Adrenal gland (tissue), 12 donors: ENCODE data around the gene RETREG2. TPM values are rescaled to one million over a fixed set of nuclear protein-coding genes. Genes with fewer than 3 reads are reported as not detected.
A peak's percentile ranks its signal among the peaks of the same experiment; 100 is the strongest.

Experiments
- DNase-seq, 7 donors: peaks; one replicate each; pipeline ENCODE4 v3.0.0-alpha.2; 2019 to 2020
- H3K27ac ChIP-seq, 5 donors: fragments of 200-600 bp; sonication (generic) in 4 of 5; 1 replicate in 3 of 5; 2 replicates in 2 of 5; pipeline versions ENCODE4 v1.5.1 to v1.8.0; 2016 to 2020; ENCODE audit warnings: mild to moderate bottlenecking in 1 of 5
- H3K27me3 ChIP-seq: fragments of 200-600 bp; 2 replicates; pipeline ENCODE4 v1.8.0; 2021
- H3K36me3 ChIP-seq, 2 donors: fragments of 200-600 bp; replicated peaks in 1 of 2; 1 replicate in 1 of 2; 2 replicates in 1 of 2; pipeline versions ENCODE4 v1.5.1 to v1.8.0; 2018 to 2022
- H3K4me1 ChIP-seq, 2 donors: fragments of 200-600 bp; replicated peaks in 1 of 2; 1 replicate in 1 of 2; 2 replicates in 1 of 2; pipeline versions ENCODE4 v1.5.1 to v1.8.0; 2018 to 2021
- H3K4me3 ChIP-seq, 4 donors: fragments of 200-600 bp; sonication (generic) in 3 of 4; one replicate each; pipeline ENCODE4 v1.5.1; 2016 to 2018
- H3K9me3 ChIP-seq, 3 donors: fragments of 200-600 bp; sonication (generic) in 1 of 3; replicated peaks in 1 of 3; 1 replicate in 2 of 3; 2 replicates in 1 of 3; pipeline versions ENCODE4 v1.5.1 to v1.8.0; 2016 to 2021
- POLR2A ChIP-seq, 2 donors: fragments of 450-650 bp; IDR thresholded peaks; one replicate each; pipeline ENCODE4 v1.6.1; 2017; ENCODE audit warnings: antibody characterized with exemption in 2 of 2, mild to moderate bottlenecking in 2 of 2, moderate library complexity in 1 of 2
- WGBS, 4 donors: extraction: QIAGEN DNeasy Blood & Tissue Kit in 2 of 4; methylation state at CpG; one replicate each; pipeline versions ENCODE4 v1.1.5 to v1.1.7; 2013 to 2017; 5-methylcytosine and 5-hydroxymethylcytosine counted together
- intact Hi-C, 2 donors: fragments of 100-400 bp; cut with DNase I; formaldehyde crosslinking; loops; one replicate each; pipeline versions ENCODE4 v1.14.1 to v1.15.0; 2022 to 2023
- polyA plus RNA-seq, 3 donors: library from polyadenylated mRNA; stranded (reverse); fragments of 200-250 nt in 2 of 3; fragments of 350-450 nt in 1 of 3; fragmentation: Illumina TruSeq in 1 of 3; extraction: RNeasy Lipid Tissue Mini Kit (QIAGEN cat#74804) in 1 of 3; gene quantifications; one replicate each; pipeline ENCODE4 v1.2.3, GENCODE V29; 2013 to 2014
- total RNA-seq, 9 donors: library from RNA; depleted of rRNA in 4 of 9; stranded (reverse); fragments of >200 nt in 4 of 9; fragments of 120-200 nt in 1 of 9; fragmentation: NEBNext Ultra II Directional in 1 of 9; extraction: Animal tissue kit (Norgen Biotek cat#: 25700) in 1 of 9; gene quantifications; one replicate each; pipeline versions ENCODE4 v1.1.0 to v1.2.4, GENCODE V29; 2013 to 2023
- TF ChIP-seq, protein P1 (sequence below), 6 experiments: fragments of 450-650 bp in 4 of 6; fragments of 200-600 bp in 2 of 6; sonication (generic) in 1 of 6; IDR thresholded peaks; 1 replicate in 5 of 6; 2 replicates in 1 of 6; pipeline versions ENCODE4 v1.5.1 to v1.8.0; 2016 to 2021; ENCODE audit warnings: antibody characterized with exemption in 6 of 6, mild to moderate bottlenecking in 2 of 6, moderate library complexity in 1 of 6
- donor health status: healthy with polysubstance abuse.
- donor health status: Bipolar disorder and iron deficiency.
- donor health status: DM: yes; HTN: yes; CAD: no.
- donor health status: DM: no; HTN: no; CAD: no.
- donor health status: DM: no; HTN: no; CAD: no.
- donor health status: DM: yes; HTN: yes; CAD: no.

RETREG2 gene
- total and polyA plus RNA-seq, 12 donors: 30.1 to 159 (median 83.8) TPM

DNA sequence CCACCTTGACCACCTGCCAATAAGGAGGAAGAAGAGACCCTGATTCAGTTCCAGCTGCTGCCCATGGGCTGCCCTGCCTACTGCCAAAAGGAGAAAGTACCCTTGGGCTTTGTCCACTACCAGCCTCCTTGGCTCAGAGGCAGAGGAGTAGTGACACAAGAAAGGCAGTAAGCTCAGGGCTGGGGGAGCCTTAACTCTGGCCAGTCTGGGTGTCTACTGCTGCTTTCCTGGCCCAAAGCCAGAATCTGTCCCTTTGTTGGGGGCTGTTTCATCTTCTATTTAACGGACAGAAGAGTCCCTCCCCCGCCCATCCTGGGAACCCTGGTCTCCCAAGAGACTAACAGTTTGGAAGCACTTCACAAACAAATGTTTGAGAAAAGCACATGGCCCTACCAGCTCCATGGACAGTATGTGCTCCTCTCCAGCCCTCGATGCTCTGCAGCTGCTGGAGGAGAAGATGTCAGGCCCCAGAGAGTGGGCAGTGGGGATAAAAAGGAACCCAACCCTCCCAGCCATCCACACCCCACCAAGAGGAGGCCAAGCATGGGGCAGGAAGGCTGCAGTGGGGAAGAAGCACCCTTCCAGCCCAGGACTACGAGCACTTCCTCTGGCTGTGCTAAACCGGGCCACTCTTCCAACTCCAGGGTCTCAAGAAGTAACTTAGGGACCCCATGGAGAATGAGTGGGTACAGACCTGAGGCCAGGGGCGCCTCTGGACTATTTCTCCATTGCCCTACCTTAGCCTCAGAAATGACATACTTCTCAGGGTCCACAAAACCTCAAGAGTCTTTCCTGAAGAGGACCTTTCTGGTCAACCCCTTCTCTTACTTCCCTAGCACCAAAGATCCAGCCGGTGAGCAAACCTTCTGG lies 50.2 kb downstream of the RETREG2 start:
- no peak for DNase-seq
- Histone ChIP-seq H3K27me3 (no peaks in the 10 kb centered on the region), H3K4me1 (peaks cover 23 to 43% of the 10 kb centered on the region in 2 donors), H3K36me3 (peaks cover 0 to 47% of the 10 kb centered on the region in 2 donors), H3K27ac (peak overlapping the region; percentile 83 to 95 (median 95)), H3K4me3 (peak overlapping the region in 3 of 4 donors; percentile 41 to 76 (median 61)), H3K9me3 (no peaks in the 10 kb centered on the region)
- TF ChIP-seq, protein P1, sequence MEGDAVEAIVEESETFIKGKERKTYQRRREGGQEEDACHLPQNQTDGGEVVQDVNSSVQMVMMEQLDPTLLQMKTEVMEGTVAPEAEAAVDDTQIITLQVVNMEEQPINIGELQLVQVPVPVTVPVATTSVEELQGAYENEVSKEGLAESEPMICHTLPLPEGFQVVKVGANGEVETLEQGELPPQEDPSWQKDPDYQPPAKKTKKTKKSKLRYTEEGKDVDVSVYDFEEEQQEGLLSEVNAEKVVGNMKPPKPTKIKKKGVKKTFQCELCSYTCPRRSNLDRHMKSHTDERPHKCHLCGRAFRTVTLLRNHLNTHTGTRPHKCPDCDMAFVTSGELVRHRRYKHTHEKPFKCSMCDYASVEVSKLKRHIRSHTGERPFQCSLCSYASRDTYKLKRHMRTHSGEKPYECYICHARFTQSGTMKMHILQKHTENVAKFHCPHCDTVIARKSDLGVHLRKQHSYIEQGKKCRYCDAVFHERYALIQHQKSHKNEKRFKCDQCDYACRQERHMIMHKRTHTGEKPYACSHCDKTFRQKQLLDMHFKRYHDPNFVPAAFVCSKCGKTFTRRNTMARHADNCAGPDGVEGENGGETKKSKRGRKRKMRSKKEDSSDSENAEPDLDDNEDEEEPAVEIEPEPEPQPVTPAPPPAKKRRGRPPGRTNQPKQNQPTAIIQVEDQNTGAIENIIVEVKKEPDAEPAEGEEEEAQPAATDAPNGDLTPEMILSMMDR (IDR thresholded peaks at IDR 0.05): no peak
- TF ChIP-seq POLR2A (IDR thresholded peaks at IDR 0.05): no peak
- intact Hi-C loops: no loop called here
- WGBS, 4 donors: 42 to 60% (median 48%) methylated on average over 6 to 7 of the region's 7 CpGs

- TF ChIP-seq, protein P1 (IDR thresholded peaks at IDR 0.05): no peak
- TF ChIP-seq POLR2A (IDR thresholded peaks at IDR 0.05): no peak
- H3K27me3 ChIP-seq: no peaks in the 10 kb centered on the region
- H3K36me3 ChIP-seq: peaks cover 0 to 47% of the 10 kb centered on the region in 2 donors
- no peak for DNase-seq
- peak overlapping the region; percentile 9 to 76 (median 51) for H3K4me3 ChIP-seq
- intact Hi-C loops: no loop called here
- peak overlapping the region; percentile 83 to 95 (median 95) for H3K27ac ChIP-seq
- WGBS, 4 donors: 0 to 17% (median 1%) methylated on average over 1 to 19 of the region's 19 CpGs
- peaks cover 23 to 43% of the 10 kb centered on the region in 2 donors for H3K4me1 ChIP-seq
- H3K9me3 ChIP-seq: no peaks in the 10 kb centered on the region
Measured at GRCh38 chr2:219228911-219229304, 50.8 kb downstream of the RETREG2 start.

- TF ChIP-seq POLR2A (IDR thresholded peaks at IDR 0.05): peak; percentile 50 to 96
- TF ChIP-seq, protein P1 (IDR thresholded peaks at IDR 0.05): peak in 1 of 6 experiments; percentile 11
- Histone ChIP-seq H3K27me3 (no peaks in the 10 kb centered on the region), H3K36me3 (peaks cover 0 to 47% of the 10 kb centered on the region in 2 donors), H3K4me1 (peaks cover 23 to 43% of the 10 kb centered on the region in 2 donors), H3K27ac (peak within 1 kb of the TSS; percentile 92 to 95 (median 95)), H3K9me3 (no peaks in the 10 kb centered on the region), H3K4me3 (peak within 1 kb of the TSS; percentile 41 to 76 (median 68))
- DNase-seq: peak; percentile 98 to 100 (median 99)
- intact Hi-C loops: no loop called here
- 0 to 1% (median 1%) methylated on average over 13 to 80 of the region's 80 CpGs for WGBS, 4 donors
Measured at GRCh38 chr2:219229305-219230058, 51.4 kb downstream of the RETREG2 start, which contains the start of the genes ANKZF1 and ATG9A. TSS of gene ANKZF1 (plus strand) at chr2:219229806. CDS start at chr2:219230258, 452 bp downstream. TSS of gene ATG9A (minus strand) at chr2:219229636. CDS start at chr2:219228024, 1,612 bp downstream.
